Immature natural killer cell (primary cell): ENCODE data around the gene KANSL1. TPM values are rescaled to one million over a fixed set of nuclear protein-coding genes. Genes with fewer than 3 reads are reported as not detected.
A peak's percentile ranks its signal among the peaks of the same experiment; 100 is the strongest.

Experiments
- DNase-seq, 3 donors: peaks; one replicate each; pipeline ENCODE4 v3.0.0; 2022; ENCODE audit warnings: mixed read lengths in 1 of 3
- H3K27ac Mint-ChIP-seq, 6 donors: one replicate each; pipeline ENCODE4 v1.8.0; 2020; ENCODE audit warnings: mixed read lengths in 6 of 6, mild to moderate bottlenecking in 5 of 6, inconsistent platforms in 4 of 6, moderate library complexity in 3 of 6
- H3K27me3 Mint-ChIP-seq, 3 donors: one replicate each; pipeline ENCODE4 v1.8.0; 2020 to 2021; ENCODE audit warnings: low read depth in 3 of 3, mild to moderate bottlenecking in 3 of 3, mixed read lengths in 3 of 3, moderate library complexity in 3 of 3, inconsistent platforms in 1 of 3
- H3K36me3 Mint-ChIP-seq, 3 donors: one replicate each; pipeline ENCODE4 v1.8.0; 2020; ENCODE audit warnings: mixed read lengths in 3 of 3, inconsistent platforms in 2 of 3, mild to moderate bottlenecking in 2 of 3
- H3K4me1 Mint-ChIP-seq, 2 donors: one replicate each; pipeline ENCODE4 v1.8.0; 2020; ENCODE audit warnings: inconsistent platforms in 2 of 2, mild to moderate bottlenecking in 2 of 2, mixed read lengths in 2 of 2, moderate library complexity in 1 of 2
- H3K4me3 Mint-ChIP-seq, 5 donors: one replicate each; pipeline ENCODE4 v1.8.0; 2020; ENCODE audit warnings: mild to moderate bottlenecking in 5 of 5, mixed read lengths in 5 of 5, inconsistent platforms in 3 of 5, moderate library complexity in 3 of 5
- H3K9me3 Mint-ChIP-seq, 6 donors: one replicate each; pipeline ENCODE4 v1.8.0; 2020; ENCODE audit warnings: mild to moderate bottlenecking in 6 of 6, mixed read lengths in 6 of 6, inconsistent platforms in 4 of 6, moderate library complexity in 3 of 6
- polyA plus RNA-seq, 3 donors: library from polyadenylated mRNA; unstranded; fragments of 300-500 nt; fragmentation: Illumina TruSeq; gene quantifications; one replicate each; pipeline ENCODE4 v1.2.3, GENCODE V29; 2021

Gene KANSL1
- polyA plus RNA-seq, 3 donors from 2014 or later, result 3.3 to 21.9 (median 8.6) TPM

GRCh38 chr17:46080118-46081017, 112.9 kb downstream of the KANSL1 start:
- Mint-ChIP-seq H3K36me3 (peaks cover 4 to 10% (median 4%) of the 10 kb centered on the region in 3 donors), H3K9me3 (no peaks in the 10 kb centered on the region), H3K4me1 (peaks cover 39 to 85% of the 10 kb centered on the region in 2 donors), H3K27me3 (peaks cover 0 to 8% (median 2%) of the 10 kb centered on the region in 3 donors), H3K4me3 (no peak overlapping the region), H3K27ac (peak overlapping the region in 1 of 6 donors; percentile 62)
- DNase-seq, result no peak

GRCh38 chr17:46078675-46079074, 114.6 kb downstream of the KANSL1 start:
- no peak for DNase-seq
- Mint-ChIP-seq H3K36me3 (peaks cover 4 to 7% (median 4%) of the 10 kb centered on the region in 3 donors), H3K4me3 (no peak overlapping the region), H3K9me3 (no peaks in the 10 kb centered on the region), H3K27me3 (peaks cover 0 to 3% (median 2%) of the 10 kb centered on the region in 3 donors), H3K4me1 (peaks cover 25 to 79% of the 10 kb centered on the region in 2 donors), H3K27ac (peak overlapping the region in 3 of 6 donors; percentile 4 to 50 (median 40))

DNA sequence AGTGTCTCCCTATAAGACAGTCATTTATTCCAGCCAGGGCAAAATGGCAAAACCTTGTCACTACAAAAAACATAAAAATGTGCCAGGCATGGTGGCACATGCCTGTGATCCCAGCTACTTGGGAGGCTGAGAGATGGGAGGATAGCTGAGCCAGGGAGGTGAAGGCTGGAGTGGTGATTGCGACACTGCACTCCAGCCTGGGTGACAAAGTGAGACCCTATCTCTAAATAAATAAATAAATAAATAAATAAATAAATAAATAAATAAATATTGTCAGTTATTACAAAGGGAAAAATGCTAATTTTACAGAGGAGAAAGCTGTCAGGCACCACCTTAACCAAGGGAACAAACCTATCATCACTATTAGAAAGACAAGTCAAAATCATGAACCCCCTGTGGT, 118.7 kb downstream of the KANSL1 start:
- Mint-ChIP-seq H3K4me1 (peaks cover 14 to 80% of the 10 kb centered on the region in 2 donors), H3K27ac (peak overlapping the region in 1 of 6 donors; percentile 17), H3K4me3 (no peak overlapping the region), H3K36me3 (peaks cover 4 to 7% (median 4%) of the 10 kb centered on the region in 3 donors), H3K9me3 (no peaks in the 10 kb centered on the region), H3K27me3 (peaks cover 0 to 3% (median 2%) of the 10 kb centered on the region in 3 donors)
- DNase-seq, result no peak

DNA sequence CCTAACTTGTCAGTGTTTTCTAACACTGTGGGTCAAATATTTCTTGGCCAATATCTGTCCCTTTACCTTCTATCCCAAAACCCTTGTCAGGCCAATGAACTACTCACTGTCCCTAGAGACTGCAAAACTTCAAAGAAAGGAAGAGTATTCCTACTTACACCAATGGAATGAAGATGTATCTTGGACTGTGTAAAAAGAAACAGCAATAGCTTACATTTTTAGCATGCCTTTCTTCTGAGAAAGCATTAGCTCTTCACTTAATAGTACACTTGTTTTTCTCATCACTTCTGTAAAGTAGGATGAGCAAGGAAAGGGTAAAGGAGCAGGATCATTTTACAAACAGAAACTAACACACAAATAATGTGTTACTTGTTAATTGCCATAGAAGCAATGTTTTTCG, 120.2 kb downstream of the KANSL1 start:
- DNase-seq, result no peak
- Mint-ChIP-seq H3K27me3 (peaks cover 0 to 3% (median 2%) of the 10 kb centered on the region in 3 donors), H3K27ac (peak overlapping the region in 1 of 6 donors; percentile 36), H3K36me3 (peaks cover 4 to 7% (median 4%) of the 10 kb centered on the region in 3 donors), H3K4me1 (peaks cover 16 to 77% of the 10 kb centered on the region in 2 donors), H3K9me3 (no peaks in the 10 kb centered on the region), H3K4me3 (no peak overlapping the region)

DNA sequence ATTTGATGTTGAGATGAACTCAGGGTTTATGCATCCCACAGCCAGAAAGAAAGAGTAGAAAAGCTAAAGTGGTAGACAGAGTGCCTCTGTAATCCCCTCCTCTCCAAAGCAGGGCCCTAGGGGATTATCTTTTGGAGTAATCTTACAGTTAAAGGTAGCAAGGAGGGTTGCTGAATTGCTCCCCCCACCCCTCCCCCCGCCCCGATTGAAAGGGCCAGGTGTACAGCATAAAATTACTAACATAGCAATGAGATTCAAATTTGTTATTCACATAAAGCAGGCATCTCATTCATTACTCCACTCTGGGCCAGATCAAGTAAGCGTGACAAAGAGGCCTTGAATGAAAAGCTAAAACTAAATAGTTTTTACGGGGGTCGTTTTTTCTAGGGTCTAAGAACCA, 121.4 kb downstream of the KANSL1 start:
- Mint-ChIP-seq H3K27ac (no peak overlapping the region), H3K9me3 (no peaks in the 10 kb centered on the region), H3K27me3 (peaks cover 0 to 2% (median 2%) of the 10 kb centered on the region in 3 donors), H3K4me3 (no peak overlapping the region), H3K4me1 (peaks cover 22 to 83% of the 10 kb centered on the region in 2 donors), H3K36me3 (peaks cover 4 to 8% (median 6%) of the 10 kb centered on the region in 3 donors)
- no peak for DNase-seq

DNA sequence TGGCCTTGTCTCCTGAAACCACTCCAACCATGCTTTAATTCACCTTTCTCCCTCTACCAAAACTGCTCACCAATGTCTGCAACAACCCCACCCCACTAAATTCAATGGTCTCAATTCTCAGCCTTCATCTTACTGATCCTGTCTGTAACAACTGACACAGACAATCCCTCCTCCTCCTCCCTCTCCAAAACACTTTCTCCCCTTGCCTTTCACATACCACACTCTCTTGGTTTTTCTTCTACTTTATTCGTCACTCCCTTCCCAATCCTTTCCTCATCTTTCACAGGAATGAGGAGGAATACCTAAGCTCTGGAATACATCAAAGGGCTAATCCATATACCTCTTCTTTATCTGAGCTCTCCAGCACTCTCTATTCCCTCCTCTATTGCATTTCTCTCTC, 128.8 kb downstream of the KANSL1 start:
- DNase-seq, result no peak
- peaks cover 10 to 32% of the 10 kb centered on the region in 2 donors for H3K4me1 Mint-ChIP-seq
- no peak overlapping the region for H3K4me3 Mint-ChIP-seq
- peaks cover 0 to 4% (median 0%) of the 10 kb centered on the region in 3 donors for H3K27me3 Mint-ChIP-seq
- H3K27ac Mint-ChIP-seq, result peak overlapping the region; percentile 1 to 80 (median 60)
- no peaks in the 10 kb centered on the region for H3K9me3 Mint-ChIP-seq
- H3K36me3 Mint-ChIP-seq, result peaks cover 0 to 18% (median 8%) of the 10 kb centered on the region in 3 donors

GRCh38 chr17:46063241-46063640, 130.0 kb downstream of the KANSL1 start:
- DNase-seq, result no peak
- no peak overlapping the region for H3K4me3 Mint-ChIP-seq
- H3K4me1 Mint-ChIP-seq, result peaks cover 14 to 34% of the 10 kb centered on the region in 2 donors
- peaks cover 0 to 4% (median 0%) of the 10 kb centered on the region in 3 donors for H3K27me3 Mint-ChIP-seq
- H3K36me3 Mint-ChIP-seq, result peaks cover 0 to 18% (median 8%) of the 10 kb centered on the region in 3 donors
- peak overlapping the region in 3 of 6 donors; percentile 13 to 31 (median 29) for H3K27ac Mint-ChIP-seq
- H3K9me3 Mint-ChIP-seq, result no peaks in the 10 kb centered on the region

- Mint-ChIP-seq H3K4me1 (peaks cover 14 to 37% of the 10 kb centered on the region in 2 donors), H3K4me3 (no peak overlapping the region), H3K27ac (no peak overlapping the region), H3K36me3 (peaks cover 0 to 16% (median 4%) of the 10 kb centered on the region in 3 donors), H3K9me3 (no peaks in the 10 kb centered on the region), H3K27me3 (peaks cover 0 to 4% (median 0%) of the 10 kb centered on the region in 3 donors)
- DNase-seq, result no peak
Measured at GRCh38 chr17:46061435-46061834, 131.8 kb downstream of the KANSL1 start.

DNA sequence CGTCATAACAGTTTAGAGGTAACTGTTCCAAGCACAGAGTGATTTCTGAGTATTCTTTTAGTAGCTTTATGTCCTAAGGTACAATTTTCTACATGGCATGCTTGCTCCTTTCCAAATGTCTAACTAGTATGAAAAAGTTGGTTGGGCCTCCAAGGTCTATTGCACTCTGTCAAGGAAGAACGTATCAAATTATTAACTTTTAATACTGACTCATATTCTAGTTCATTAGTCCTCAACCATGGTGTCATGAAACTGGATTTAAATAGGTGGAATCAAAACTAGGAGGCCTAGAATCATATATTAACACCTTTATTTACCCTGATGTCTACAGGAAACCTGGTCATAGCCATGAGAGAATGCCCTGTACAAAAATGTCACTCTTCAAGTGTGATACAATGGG, 132.8 kb downstream of the KANSL1 start:
- Mint-ChIP-seq H3K4me1 (peaks cover 14 to 42% of the 10 kb centered on the region in 2 donors), H3K36me3 (peaks cover 0 to 11% (median 4%) of the 10 kb centered on the region in 3 donors), H3K4me3 (no peak overlapping the region), H3K9me3 (no peaks in the 10 kb centered on the region), H3K27ac (peak overlapping the region in 2 of 6 donors; percentile 34 to 41), H3K27me3 (peaks cover 0 to 4% (median 0%) of the 10 kb centered on the region in 3 donors)
- DNase-seq, result no peak

DNA sequence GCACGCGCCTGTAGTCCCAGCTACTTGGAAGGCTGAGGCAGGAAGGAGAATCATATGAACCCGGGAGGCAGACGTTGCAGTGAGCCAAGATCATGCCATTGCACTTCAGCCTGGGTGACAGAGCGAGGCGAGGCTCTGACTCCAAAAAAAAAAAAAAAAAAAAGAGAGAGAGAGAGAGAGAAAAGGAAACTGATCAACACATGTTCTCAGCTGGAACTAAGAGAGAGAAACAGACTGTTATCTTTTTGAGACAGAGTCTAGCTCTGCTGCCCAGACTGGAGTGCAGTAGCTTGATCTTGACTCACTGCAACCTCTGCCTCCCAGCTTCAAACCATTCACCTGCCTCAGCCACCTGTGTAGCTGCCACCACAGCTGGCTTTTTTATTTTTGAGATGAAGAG, 133.7 kb downstream of the KANSL1 start:
- H3K36me3 Mint-ChIP-seq, result peaks cover 2 to 13% (median 4%) of the 10 kb centered on the region in 3 donors
- H3K4me3 Mint-ChIP-seq, result no peak overlapping the region
- no peaks in the 10 kb centered on the region for H3K9me3 Mint-ChIP-seq
- no peak for DNase-seq
- H3K27ac Mint-ChIP-seq, result peak overlapping the region in 4 of 6 donors; percentile 16 to 64 (median 28)
- peaks cover 0 to 3% (median 0%) of the 10 kb centered on the region in 3 donors for H3K27me3 Mint-ChIP-seq
- peaks cover 14 to 44% of the 10 kb centered on the region in 2 donors for H3K4me1 Mint-ChIP-seq

DNA sequence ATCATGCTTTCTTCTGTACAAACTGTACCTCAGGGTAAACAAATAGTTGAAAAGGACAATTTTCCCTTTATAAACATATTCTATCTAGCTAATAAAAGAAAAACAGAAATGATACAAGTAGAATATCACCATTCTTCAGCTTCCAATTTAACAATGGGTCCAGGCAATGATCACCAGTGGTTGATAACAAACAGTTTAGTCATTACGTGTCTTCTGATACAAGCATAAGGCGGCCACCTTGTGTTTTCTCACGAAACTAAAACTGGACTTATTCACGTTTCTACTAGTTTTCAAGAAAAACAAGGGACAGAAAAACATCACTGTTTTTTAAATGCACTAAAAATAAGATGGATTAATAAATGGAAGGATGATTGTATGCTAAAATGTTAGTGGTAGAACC, 135.9 kb downstream of the KANSL1 start:
- peaks cover 0 to 7% (median 0%) of the 10 kb centered on the region in 3 donors for H3K27me3 Mint-ChIP-seq
- DNase-seq, result no peak
- H3K27ac Mint-ChIP-seq, result peak overlapping the region in 5 of 6 donors; percentile 1 to 36 (median 18)
- no peaks in the 10 kb centered on the region for H3K9me3 Mint-ChIP-seq
- H3K4me3 Mint-ChIP-seq, result no peak overlapping the region
- H3K36me3 Mint-ChIP-seq, result peaks cover 4 to 14% (median 5%) of the 10 kb centered on the region in 3 donors
- peaks cover 19 to 49% of the 10 kb centered on the region in 2 donors for H3K4me1 Mint-ChIP-seq

- H3K27me3 Mint-ChIP-seq, result peaks cover 0 to 7% (median 0%) of the 10 kb centered on the region in 3 donors
- H3K4me3 Mint-ChIP-seq, result no peak overlapping the region
- H3K4me1 Mint-ChIP-seq, result peaks cover 23 to 54% of the 10 kb centered on the region in 2 donors
- H3K27ac Mint-ChIP-seq, result peak overlapping the region in 3 of 6 donors; percentile 36 to 58 (median 55)
- H3K36me3 Mint-ChIP-seq, result peaks cover under 1 to 14% (median 5%) of the 10 kb centered on the region in 3 donors
- DNase-seq, result no peak
- H3K9me3 Mint-ChIP-seq, result no peaks in the 10 kb centered on the region
Measured at GRCh38 chr17:46056800-46057304, 136.4 kb downstream of the KANSL1 start.

DNA sequence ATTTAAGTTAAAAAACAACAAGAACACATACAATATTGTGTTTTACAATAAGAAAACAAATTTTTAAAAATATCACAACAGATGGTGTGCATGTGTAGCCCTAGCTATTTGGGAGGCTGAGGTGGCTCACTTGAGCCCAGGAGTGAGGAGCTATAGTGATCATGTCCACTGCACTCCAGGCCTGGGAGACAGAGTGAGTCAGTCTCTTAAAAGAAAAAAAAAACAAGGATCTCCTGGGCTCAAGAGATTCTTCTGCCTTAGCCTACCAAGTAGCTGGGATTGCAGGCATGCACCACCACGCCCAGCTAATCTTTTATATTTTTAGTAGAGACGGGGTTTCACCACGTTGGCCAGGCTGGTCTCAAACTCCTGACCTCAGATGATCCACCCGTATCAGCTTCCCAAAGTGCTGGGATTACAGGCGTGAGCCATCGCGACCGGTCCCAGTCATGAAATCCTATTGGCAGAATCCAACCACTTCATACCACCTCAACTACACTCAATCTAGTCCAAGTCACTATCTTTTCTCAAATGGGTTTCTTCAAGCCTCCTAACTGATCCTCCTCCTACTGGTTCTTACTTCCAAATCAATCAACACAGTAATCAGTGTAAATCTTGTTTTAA, 139.2 kb downstream of the KANSL1 start:
- Mint-ChIP-seq H3K9me3 (no peaks in the 10 kb centered on the region), H3K4me1 (peaks cover 27 to 62% of the 10 kb centered on the region in 2 donors), H3K36me3 (peaks cover 13 to 30% (median 14%) of the 10 kb centered on the region in 3 donors), H3K27me3 (peaks cover 0 to 5% (median 0%) of the 10 kb centered on the region in 3 donors), H3K4me3 (no peak overlapping the region), H3K27ac (peak overlapping the region; percentile 1 to 87 (median 49))
- no peak for DNase-seq
